ENCODE measurements around the gene DOCK11.
"Not testable (repeated sequence)": the region's sequence is repeated elsewhere in the genome, so short reads cannot be mapped to it uniquely, and the experiment has no call there.

DOCK11 gene

GRCh38 chrX:118579417-118579816 is 83.8 kb downstream of the DOCK11 start:
- ATAC-seq (replicated peaks), result no peak
- Mint-ChIP-seq H3K36me3 (ENCODE audit: insufficient read depth) (peaks cover 55% of the 10 kb centered on the region), H3K4me1 (ENCODE audit: low read depth in 2 of 2) (no peaks in the 10 kb centered on the region), H3K9me3 (no peaks in the 10 kb centered on the region), H3K27ac (no peak overlapping the region), H3K4me3 (no peak overlapping the region), H3K27me3 (no peaks in the 10 kb centered on the region)
- no peak for DNase-seq

GRCh38 chrX:118582926-118583325 is 87.3 kb downstream of the DOCK11 start:
- not testable (repeated sequence) for H3K9me3 Mint-ChIP-seq; DNase-seq; H3K27ac Mint-ChIP-seq; H3K4me1 Mint-ChIP-seq (ENCODE audit: low read depth in 2 of 2); ATAC-seq (replicated peaks); H3K4me3 Mint-ChIP-seq; H3K27me3 Mint-ChIP-seq
- H3K36me3 Mint-ChIP-seq (ENCODE audit: insufficient read depth), result peaks cover 64% of the 10 kb centered on the region

GRCh38 chrX:118583781-118584180 is 88.2 kb downstream of the DOCK11 start:
- no peaks in the 10 kb centered on the region for H3K9me3 Mint-ChIP-seq
- ATAC-seq (replicated peaks) (no peak), DNase-seq (no peak)
- peaks cover 65% of the 10 kb centered on the region for H3K36me3 Mint-ChIP-seq (ENCODE audit: insufficient read depth)
- no peaks in the 10 kb centered on the region for H3K27me3 Mint-ChIP-seq
- H3K4me1 Mint-ChIP-seq (ENCODE audit: low read depth in 2 of 2), result no peaks in the 10 kb centered on the region
- no peak overlapping the region for H3K27ac Mint-ChIP-seq
- H3K4me3 Mint-ChIP-seq, result no peak overlapping the region

GRCh38 chrX:118585296-118585695 is 89.7 kb downstream of the DOCK11 start:
- DNase-seq (no peak), ATAC-seq (replicated peaks) (no peak)
- H3K9me3 Mint-ChIP-seq, result no peaks in the 10 kb centered on the region
- H3K27me3 Mint-ChIP-seq, result no peaks in the 10 kb centered on the region
- no peak overlapping the region for H3K27ac Mint-ChIP-seq
- H3K36me3 Mint-ChIP-seq (ENCODE audit: insufficient read depth), result peaks cover 65% of the 10 kb centered on the region
- H3K4me1 Mint-ChIP-seq (ENCODE audit: low read depth in 2 of 2), result no peaks in the 10 kb centered on the region
- no peak overlapping the region for H3K4me3 Mint-ChIP-seq

GRCh38 chrX:118586206-118586605 is 90.6 kb downstream of the DOCK11 start:
- ATAC-seq (replicated peaks); H3K27me3 Mint-ChIP-seq; DNase-seq; H3K9me3 Mint-ChIP-seq; H3K4me1 Mint-ChIP-seq (ENCODE audit: low read depth in 2 of 2); H3K4me3 Mint-ChIP-seq: not testable (repeated sequence)
- Mint-ChIP-seq H3K36me3 (ENCODE audit: insufficient read depth) (peaks cover 63% of the 10 kb centered on the region), H3K27ac (peak overlapping the region in 1 of 2 donors; percentile 80)

GRCh38 chrX:118588715-118589114 is 93.1 kb downstream of the DOCK11 start:
- no peaks in the 10 kb centered on the region for H3K4me1 Mint-ChIP-seq (ENCODE audit: low read depth in 2 of 2)
- no peak for DNase-seq
- no peaks in the 10 kb centered on the region for H3K9me3 Mint-ChIP-seq
- H3K27me3 Mint-ChIP-seq, result no peaks in the 10 kb centered on the region
- no peak overlapping the region for H3K4me3 Mint-ChIP-seq
- ATAC-seq (replicated peaks), result no peak
- peaks cover 54% of the 10 kb centered on the region for H3K36me3 Mint-ChIP-seq (ENCODE audit: insufficient read depth)
- no peak overlapping the region for H3K27ac Mint-ChIP-seq

- Mint-ChIP-seq H3K36me3 (ENCODE audit: insufficient read depth) (peaks cover 56% of the 10 kb centered on the region), H3K4me1 (ENCODE audit: low read depth in 2 of 2) (no peaks in the 10 kb centered on the region), H3K27me3 (no peaks in the 10 kb centered on the region), H3K4me3 (no peak overlapping the region), H3K9me3 (no peaks in the 10 kb centered on the region), H3K27ac (no peak overlapping the region)
- no peak for DNase-seq
- ATAC-seq (replicated peaks), result no peak
Measured at GRCh38 chrX:118589227-118589626, 93.6 kb downstream of the DOCK11 start.

GRCh38 chrX:118593407-118593806 is 97.8 kb downstream of the DOCK11 start:
- Mint-ChIP-seq H3K4me3 (no peak overlapping the region), H3K27me3 (no peaks in the 10 kb centered on the region), H3K36me3 (ENCODE audit: insufficient read depth) (peaks cover 56% of the 10 kb centered on the region), H3K9me3 (no peaks in the 10 kb centered on the region), H3K4me1 (ENCODE audit: low read depth in 2 of 2) (no peaks in the 10 kb centered on the region), H3K27ac (peak overlapping the region; percentile 28 to 46)
- no peak for DNase-seq
- no peak for ATAC-seq (replicated peaks)

- Mint-ChIP-seq H3K27ac (peak overlapping the region; percentile 41 to 78), H3K27me3 (no peaks in the 10 kb centered on the region), H3K4me3 (no peak overlapping the region), H3K36me3 (ENCODE audit: insufficient read depth) (peaks cover 61% of the 10 kb centered on the region), H3K9me3 (no peaks in the 10 kb centered on the region), H3K4me1 (ENCODE audit: low read depth in 2 of 2) (no peaks in the 10 kb centered on the region)
- ATAC-seq (replicated peaks), result no peak
- no peak for DNase-seq
Measured at GRCh38 chrX:118594697-118595420, 99.2 kb downstream of the DOCK11 start.

GRCh38 chrX:118595501-118596042 is 100.0 kb downstream of the DOCK11 start:
- Mint-ChIP-seq H3K4me1 (ENCODE audit: low read depth in 2 of 2) (peaks cover 1% of the 10 kb centered on the region in 2 donors), H3K27me3 (no peaks in the 10 kb centered on the region), H3K36me3 (ENCODE audit: insufficient read depth) (peaks cover 63% of the 10 kb centered on the region), H3K27ac (peak overlapping the region; percentile 41 to 78), H3K9me3 (no peaks in the 10 kb centered on the region), H3K4me3 (no peak overlapping the region)
- no peak for ATAC-seq (replicated peaks)
- no peak for DNase-seq

- Mint-ChIP-seq H3K9me3 (no peaks in the 10 kb centered on the region), H3K27ac (no peak overlapping the region), H3K36me3 (ENCODE audit: insufficient read depth) (peaks cover 61% of the 10 kb centered on the region), H3K4me3 (no peak overlapping the region), H3K27me3 (no peaks in the 10 kb centered on the region), H3K4me1 (ENCODE audit: low read depth in 2 of 2) (peaks cover 2 to 4% of the 10 kb centered on the region in 2 donors)
- ATAC-seq (replicated peaks) (no peak), DNase-seq (no peak)
Measured at GRCh38 chrX:118596390-118596789, 100.8 kb downstream of the DOCK11 start.

- Mint-ChIP-seq H3K27ac (peak overlapping the region in 1 of 2 donors; percentile 30), H3K27me3 (no peaks in the 10 kb centered on the region), H3K9me3 (no peaks in the 10 kb centered on the region), H3K4me3 (no peak overlapping the region), H3K4me1 (ENCODE audit: low read depth in 2 of 2) (peaks cover 7 to 20% of the 10 kb centered on the region in 2 donors), H3K36me3 (ENCODE audit: insufficient read depth) (peaks cover 63% of the 10 kb centered on the region)
- ATAC-seq (replicated peaks) (peak; percentile 74), DNase-seq (peak; percentile 4 to 15 (median 10))
Measured at GRCh38 chrX:118603981-118604380, 108.4 kb downstream of the DOCK11 start.

GRCh38 chrX:118612290-118612689 is 116.7 kb downstream of the DOCK11 start:
- Mint-ChIP-seq H3K36me3 (ENCODE audit: insufficient read depth) (peaks cover 71% of the 10 kb centered on the region), H3K9me3 (no peaks in the 10 kb centered on the region), H3K4me1 (ENCODE audit: low read depth in 2 of 2) (peaks cover 3 to 16% of the 10 kb centered on the region in 2 donors)

GRCh38 chrX:118614150-118614549 is 118.5 kb downstream of the DOCK11 start:
- Mint-ChIP-seq H3K36me3 (ENCODE audit: insufficient read depth) (peaks cover 69% of the 10 kb centered on the region), H3K4me3 (no peak overlapping the region), H3K27ac (peak overlapping the region in 1 of 2 donors; percentile 63), H3K27me3 (no peaks in the 10 kb centered on the region), H3K9me3 (no peaks in the 10 kb centered on the region), H3K4me1 (ENCODE audit: low read depth in 2 of 2) (peaks cover 3 to 16% of the 10 kb centered on the region in 2 donors)
- DNase-seq, result no peak
- ATAC-seq (replicated peaks), result no peak

More at GRCh38 chrX:118612290-118612689, 116.7 kb downstream of the DOCK11 start:
- ATAC-seq (replicated peaks), result no peak
- H3K27me3 Mint-ChIP-seq, result no peaks in the 10 kb centered on the region
- peak overlapping the region in 1 of 2 donors; percentile 67 for H3K27ac Mint-ChIP-seq
- DNase-seq, result no peak
- no peak overlapping the region for H3K4me3 Mint-ChIP-seq

Measured in effector memory CD8-positive, alpha-beta T cell (primary cell).